ENCODE results near the gene CD247. TPM values are rescaled to one million over a fixed set of nuclear protein-coding genes. Genes with fewer than 3 reads are reported as not detected.

The CD247 gene
- polyA plus RNA-seq, 1 of the 3 experiments (the other 2 are of a cell fraction), result 0.08 TPM

GRCh38 chr1:167446966-167447365 is 71.4 kb downstream of the CD247 start:
- no peaks in the 10 kb centered on the region for H3F3A ChIP-seq (replicated peaks; ENCODE audit: insufficient read depth)
- H3K4me2 ChIP-seq, result no peak overlapping the region
- no peak overlapping the region for H3K9ac ChIP-seq
- no peaks in the 10 kb centered on the region for H4K20me1 ChIP-seq (ENCODE audit: insufficient read depth)
- H3K4me1 ChIP-seq (ENCODE audit: control insufficient read depth in 1 of 2, insufficient read depth in 2 of 2, low read depth in 1 of 2, low read length in 1 of 2), result no peaks in the 10 kb centered on the region; a peak in 1 of 4 replicates
- H3K27me3 ChIP-seq (ENCODE audit: insufficient read depth), result peaks cover 6% of the 10 kb centered on the region; the same call in 1 of the 2 replicates
- H3K9me2 ChIP-seq, result no peaks in the 10 kb centered on the region
- no peak for TF ChIP-seq CHD2 (IDR thresholded peaks at IDR 0.05; ENCODE audit: low read length, partially characterized antibody)
- H3K27ac ChIP-seq (ENCODE audit: low read depth in 2 of 2, low read length in 1 of 2), result no peak overlapping the region
- H3K79me2 ChIP-seq (ENCODE audit: insufficient read depth), result no peaks in the 10 kb centered on the region
- H3K36me3 ChIP-seq (replicated peaks in 1 of 2; ENCODE audit: control insufficient read depth in 1 of 2, insufficient read depth in 2 of 2, low read length in 1 of 2), result no peaks in the 10 kb centered on the region
- ChIA-PET POLR2A (no interaction called here), CTCF (interaction anchor here (0.7 to 2.7 kb wide), 4 partner anchors 24 to 537 kb away, joined by 3 to 10 read pairs (median 9); no protein-coding TSS in a partner anchor)
- no peak overlapping the region for H3K4me3 ChIP-seq (ENCODE audit: low read depth in 2 of 2, low read length in 1 of 2)
- DNase-seq, result no peak
- WGBS (ENCODE audit: low lambda C conversion rate), result 79% methylated on average over 3 of the region's 3 CpGs
- H2AFZ ChIP-seq (ENCODE audit: low read depth), result no peak overlapping the region
- no peaks in the 10 kb centered on the region for H3K9me3 ChIP-seq

GRCh38 chr1:167443757-167444156 is 74.6 kb downstream of the CD247 start:
- H3K9me2 ChIP-seq, result no peaks in the 10 kb centered on the region
- H3K4me3 ChIP-seq (ENCODE audit: low read depth in 2 of 2, low read length in 1 of 2), result no peak overlapping the region
- peaks cover 0 to 7% of the 10 kb centered on the region in 2 experiments; a peak in 1 of 4 replicates for H3K4me1 ChIP-seq (ENCODE audit: control insufficient read depth in 1 of 2, insufficient read depth in 2 of 2, low read depth in 1 of 2, low read length in 1 of 2)
- ChIA-PET CTCF (interaction anchor here (0.6 to 5.5 kb wide), 12 partner anchors 12 to 533 kb away, joined by 3 to 110 read pairs (median 5); no protein-coding TSS in a partner anchor), POLR2A (interaction anchor here (1.7 kb wide), 1 partner anchor 11 kb away, joined by 4 read pairs; no protein-coding TSS in a partner anchor)
- no peak overlapping the region for H2AFZ ChIP-seq (ENCODE audit: low read depth)
- H3K9ac ChIP-seq, result no peak overlapping the region
- no peaks in the 10 kb centered on the region for H3K79me2 ChIP-seq (ENCODE audit: insufficient read depth)
- no peak for DNase-seq
- no peaks in the 10 kb centered on the region for H4K20me1 ChIP-seq (ENCODE audit: insufficient read depth)
- H3K27me3 ChIP-seq (ENCODE audit: insufficient read depth), result no peaks in the 10 kb centered on the region; the same call in 1 of the 2 replicates
- no peak overlapping the region for H3K27ac ChIP-seq (ENCODE audit: low read depth in 2 of 2, low read length in 1 of 2)
- TF ChIP-seq TAF1 (IDR thresholded peaks at IDR 0.05; ENCODE audit: borderline replicate concordance, low read depth, low read length), result no peak
- TF ChIP-seq SMC3 (IDR thresholded peaks at IDR 0.05; ENCODE audit: low read depth, low read length), result no peak
- no peak for TF ChIP-seq NFIC (IDR thresholded peaks at IDR 0.05; ENCODE audit: borderline replicate concordance)
- no peak for TF ChIP-seq FOXJ3 (CRISPR knock-in tag; IDR thresholded peaks at IDR 0.05)
- no peak for TF ChIP-seq FOXM1 (IDR thresholded peaks at IDR 0.05; ENCODE audit: low read depth)
- no peak for TF ChIP-seq JUND (IDR thresholded peaks at IDR 0.05)
- TF ChIP-seq RXRA (IDR thresholded peaks at IDR 0.05; ENCODE audit: borderline replicate concordance, low read depth), result no peak
- TF ChIP-seq MXI1 (IDR thresholded peaks at IDR 0.05; ENCODE audit: low read depth, low read length), result no peak
- no peak for TF ChIP-seq USF1 (IDR thresholded peaks at IDR 0.05; ENCODE audit: borderline replicate concordance, low read depth)
- TF ChIP-seq MAX (IDR thresholded peaks at IDR 0.05; ENCODE audit: low read depth), result no peak
- TF ChIP-seq TEAD4 (IDR thresholded peaks at IDR 0.05; ENCODE audit: borderline replicate concordance, insufficient read depth), result no peak
- TF ChIP-seq SIN3A (IDR thresholded peaks at IDR 0.05; ENCODE audit: borderline replicate concordance, low read depth, low read length), result no peak
- no peak for TF ChIP-seq PBX3 (IDR thresholded peaks at IDR 0.05)
- TF ChIP-seq REST (IDR thresholded peaks at IDR 0.05; ENCODE audit: low read depth, low read length), result no peak
- H3K4me2 ChIP-seq, result no peak overlapping the region
- WGBS (ENCODE audit: low lambda C conversion rate), result 69% methylated on average over 5 of the region's 5 CpGs
- H3F3A ChIP-seq (replicated peaks; ENCODE audit: insufficient read depth), result no peaks in the 10 kb centered on the region
- no peaks in the 10 kb centered on the region for H3K9me3 ChIP-seq
- no peaks in the 10 kb centered on the region for H3K36me3 ChIP-seq (replicated peaks in 1 of 2; ENCODE audit: control insufficient read depth in 1 of 2, insufficient read depth in 2 of 2, low read length in 1 of 2)

Data from SK-N-SH (cell line).